SU-DHL-6 (cell line): ENCODE results near the gene C2CD3.

ENCODE experiments used
- H2AFZ ChIP-seq: fragments of 200-600 bp; sonication (generic); 2 replicates; pipeline ENCODE4 v1.6.1; 2014; ENCODE audit warnings: low read depth, mild to moderate bottlenecking, moderate library complexity, mixed read lengths, antibody characterized with exemption, low read length; ENCODE audit not compliant: severe bottlenecking
- H3F3A ChIP-seq: fragments of 200-600 bp; shearing (Covaris generic); 2 replicates; pipeline ENCODE4 v1.6.0; 2016; ENCODE audit warnings: antibody characterized with exemption, mild to moderate bottlenecking; ENCODE audit not compliant: insufficient read depth
- H3K27ac ChIP-seq: fragments of 200-600 bp; sonication (generic); 2 replicates; pipeline ENCODE4 v1.5.1; 2016; ENCODE audit warnings: low read depth, mild to moderate bottlenecking, low read length, moderate library complexity, mixed read lengths
- H3K27me3 ChIP-seq: fragments of 200-600 bp; sonication (generic), shearing (Covaris generic); 2 replicates; pipeline ENCODE4 v1.6.0; 2014; ENCODE audit warnings: mild to moderate bottlenecking, low read length
- H3K36me3 ChIP-seq: fragments of 200-600 bp; sonication (generic); 2 replicates; pipeline ENCODE4 v1.6.1; 2014; ENCODE audit warnings: mild to moderate bottlenecking, low read length, mixed read lengths
- H3K4me2 ChIP-seq: fragments of 300-600, 200-600 bp; shearing (Covaris generic), sonication (generic); 2 replicates; pipeline ENCODE4 v1.6.0; 2014; ENCODE audit warnings: low read length, low read depth, mild to moderate bottlenecking; ENCODE audit not compliant: poor library complexity, severe bottlenecking
- H3K4me3 ChIP-seq: fragments of 200-600 bp; sonication (generic); 2 replicates; pipeline ENCODE4 v1.5.1; 2014; ENCODE audit warnings: antibody characterized with exemption, low read length, mild to moderate bottlenecking, mixed read lengths; ENCODE audit not compliant: insufficient read depth, poor library complexity, severe bottlenecking
- H3K79me2 ChIP-seq: fragments of 200-600 bp; sonication (generic); 2 replicates; pipeline ENCODE4 v1.6.1; 2014; ENCODE audit warnings: mild to moderate bottlenecking, low read length, moderate library complexity; ENCODE audit not compliant: insufficient read depth
- H3K9ac ChIP-seq: fragments of 200-600 bp; sonication (generic); 2 replicates; pipeline ENCODE4 v1.7.0; 2014; ENCODE audit warnings: mild to moderate bottlenecking, low read length
- H3K9me2 ChIP-seq: fragments of 200-600 bp; sonication (generic); replicated peaks from 2 replicates; pipeline ENCODE4 v1.6.1; 2014; ENCODE audit warnings: low read length; ENCODE audit not compliant: insufficient read depth
- H3K9me3 ChIP-seq: fragments of 200-600 bp; sonication (generic); 2 replicates; pipeline ENCODE4 v1.6.1; 2014; ENCODE audit warnings: low read length, mixed read lengths; ENCODE audit not compliant: insufficient read depth
- H4K20me1 ChIP-seq: fragments of 200-600 bp; sonication (generic); 2 replicates; pipeline ENCODE4 v1.6.1; 2014; ENCODE audit warnings: low read depth, mild to moderate bottlenecking, antibody characterized with exemption, low read length, moderate library complexity, mixed read lengths
- EZH2phosphoT487 ChIP-seq: fragments of 200-600 bp; sonication (generic), shearing (Covaris generic); conservative IDR thresholded peaks from 2 replicates; pipeline ENCODE4 v1.6.1; 2018; ENCODE audit warnings: mild to moderate bottlenecking, antibody characterized with exemption, low read length, moderate library complexity, mixed read lengths
- TF ChIP-seq, protein P1 (sequence below): fragments of 200-600 bp; sonication (generic); IDR thresholded peaks from one replicate; pipeline ENCODE4 v1.5.1; 2017; ENCODE audit warnings: antibody characterized with exemption, mild to moderate bottlenecking, low read length, moderate library complexity; ENCODE audit not compliant: insufficient read depth, poor library complexity, severe bottlenecking

The C2CD3 gene

DNA sequence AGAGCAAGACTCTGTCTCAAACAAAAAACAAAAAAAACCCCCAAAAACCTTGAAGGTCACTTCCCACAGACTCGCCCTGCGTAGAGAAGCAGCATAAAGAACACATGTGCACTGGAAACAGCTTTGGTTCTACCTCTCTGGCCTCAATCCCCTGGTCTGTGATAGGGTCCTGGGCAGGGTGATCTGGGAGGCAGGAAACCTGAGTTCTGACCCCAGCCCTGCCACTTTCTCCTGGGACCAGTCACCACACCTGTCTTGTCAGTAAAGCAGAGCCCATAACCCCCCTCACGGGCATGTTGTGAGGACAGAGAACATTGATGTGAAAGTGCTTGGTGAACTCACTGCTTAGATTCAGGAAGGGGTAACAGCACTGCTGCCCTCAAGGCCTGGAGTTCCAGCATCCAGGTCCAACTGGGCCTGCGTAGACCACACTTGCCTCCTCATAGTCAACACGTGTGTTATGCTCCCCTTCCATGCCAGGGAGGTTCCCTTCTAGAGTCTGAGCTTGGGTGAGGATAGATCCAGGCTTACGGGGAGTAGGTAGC, 199.6 kb downstream of the C2CD3 start:
- H3F3A ChIP-seq: peaks cover 7% of the 10 kb centered on the region; the same call in 1 of the 2 replicates
- H3K9me2 ChIP-seq: no peaks in the 10 kb centered on the region
- no peaks in the 10 kb centered on the region for H3K9me3 ChIP-seq
- no peaks in the 10 kb centered on the region for H4K20me1 ChIP-seq
- no peak overlapping the region for H2AFZ ChIP-seq
- no peaks in the 10 kb centered on the region for H3K27me3 ChIP-seq
- H3K9ac ChIP-seq: no peak overlapping the region
- no peak overlapping the region for H3K27ac ChIP-seq
- TF ChIP-seq EZH2phosphoT487: no peak
- TF ChIP-seq, protein P1, sequence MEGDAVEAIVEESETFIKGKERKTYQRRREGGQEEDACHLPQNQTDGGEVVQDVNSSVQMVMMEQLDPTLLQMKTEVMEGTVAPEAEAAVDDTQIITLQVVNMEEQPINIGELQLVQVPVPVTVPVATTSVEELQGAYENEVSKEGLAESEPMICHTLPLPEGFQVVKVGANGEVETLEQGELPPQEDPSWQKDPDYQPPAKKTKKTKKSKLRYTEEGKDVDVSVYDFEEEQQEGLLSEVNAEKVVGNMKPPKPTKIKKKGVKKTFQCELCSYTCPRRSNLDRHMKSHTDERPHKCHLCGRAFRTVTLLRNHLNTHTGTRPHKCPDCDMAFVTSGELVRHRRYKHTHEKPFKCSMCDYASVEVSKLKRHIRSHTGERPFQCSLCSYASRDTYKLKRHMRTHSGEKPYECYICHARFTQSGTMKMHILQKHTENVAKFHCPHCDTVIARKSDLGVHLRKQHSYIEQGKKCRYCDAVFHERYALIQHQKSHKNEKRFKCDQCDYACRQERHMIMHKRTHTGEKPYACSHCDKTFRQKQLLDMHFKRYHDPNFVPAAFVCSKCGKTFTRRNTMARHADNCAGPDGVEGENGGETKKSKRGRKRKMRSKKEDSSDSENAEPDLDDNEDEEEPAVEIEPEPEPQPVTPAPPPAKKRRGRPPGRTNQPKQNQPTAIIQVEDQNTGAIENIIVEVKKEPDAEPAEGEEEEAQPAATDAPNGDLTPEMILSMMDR: no peak
- no peaks in the 10 kb centered on the region for H3K36me3 ChIP-seq
- H3K4me2 ChIP-seq: no peak overlapping the region
- H3K4me3 ChIP-seq: no peak overlapping the region
- no peaks in the 10 kb centered on the region for H3K79me2 ChIP-seq

DNA sequence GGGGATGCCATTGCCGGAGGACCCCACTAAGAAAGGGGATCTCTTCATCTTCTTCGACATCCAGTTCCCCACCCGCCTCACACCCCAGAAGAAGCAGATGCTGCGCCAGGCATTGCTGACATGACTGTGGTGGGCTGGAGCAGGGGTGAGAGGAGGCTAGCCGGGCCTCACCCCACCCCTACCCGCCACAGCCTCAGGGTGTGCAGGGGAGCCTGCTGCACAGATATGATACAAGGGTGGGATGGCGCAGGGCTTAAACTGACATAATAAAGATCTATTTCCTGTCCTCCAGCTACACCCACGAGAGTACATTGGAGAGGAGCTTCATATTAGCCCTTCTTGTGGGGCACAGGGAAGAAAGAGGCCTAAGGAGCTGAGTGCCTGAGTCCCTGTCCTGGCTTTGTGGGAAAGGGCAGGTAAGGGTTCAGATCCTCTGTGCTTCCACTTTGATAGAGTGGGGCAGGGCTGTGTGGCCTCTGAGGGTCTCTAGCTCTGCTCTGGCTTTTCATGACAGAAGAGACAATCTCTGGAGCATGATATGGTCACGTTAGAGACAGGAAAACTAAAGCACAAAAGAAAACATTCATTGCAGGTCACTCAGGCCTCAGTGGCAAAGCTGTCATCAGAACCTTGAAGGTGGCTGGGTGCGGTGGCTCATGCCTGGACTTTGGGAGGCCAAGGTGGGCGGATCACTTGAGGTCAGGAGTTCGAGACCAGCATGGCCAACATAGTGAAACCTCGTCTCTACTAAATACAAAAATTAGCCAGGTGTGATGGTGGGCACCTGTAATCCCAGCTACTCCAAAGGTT, 200.6 kb downstream of the C2CD3 start:
- Histone ChIP-seq H3K27ac (no peak overlapping the region), H3K9me2 (no peaks in the 10 kb centered on the region), H3K9me3 (no peaks in the 10 kb centered on the region), H3K36me3 (no peaks in the 10 kb centered on the region), H3K4me3 (no peak overlapping the region), H3K4me2 (no peak overlapping the region), H3K27me3 (no peaks in the 10 kb centered on the region), H3K79me2 (no peaks in the 10 kb centered on the region), H3K9ac (no peak overlapping the region), H3F3A (peaks cover 7% of the 10 kb centered on the region; the same call in 1 of the 2 replicates), H2AFZ (no peak overlapping the region), H4K20me1 (no peaks in the 10 kb centered on the region)
- TF ChIP-seq, protein P1: no peak
- no peak for TF ChIP-seq EZH2phosphoT487

DNA sequence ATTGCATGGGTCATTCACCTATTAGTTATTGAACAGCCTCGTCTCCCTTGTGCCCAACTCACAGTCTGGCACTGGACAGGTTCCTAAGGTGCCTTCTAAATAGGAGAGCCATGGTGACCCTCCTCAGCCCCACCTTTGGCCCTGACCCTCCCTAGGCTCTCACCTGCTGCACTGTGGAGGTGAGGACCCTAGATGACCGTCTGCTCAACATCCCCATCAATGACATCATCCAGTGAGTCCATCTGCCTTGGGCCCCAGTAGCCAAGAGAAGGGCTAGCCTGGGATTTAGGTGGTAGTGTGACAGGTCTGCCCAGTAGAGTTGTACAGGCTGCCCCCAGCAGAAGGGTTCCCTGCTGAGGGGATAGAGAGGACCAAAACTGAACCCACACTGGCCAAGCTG, 201.7 kb downstream of the C2CD3 start:
- Histone ChIP-seq H3K9ac (no peak overlapping the region), H3F3A (peaks cover 7% of the 10 kb centered on the region; the same call in 1 of the 2 replicates), H3K4me3 (no peak overlapping the region), H3K36me3 (no peaks in the 10 kb centered on the region), H2AFZ (no peak overlapping the region), H3K79me2 (no peaks in the 10 kb centered on the region), H3K9me3 (no peaks in the 10 kb centered on the region), H3K27ac (no peak overlapping the region), H3K27me3 (no peaks in the 10 kb centered on the region), H3K4me2 (no peak overlapping the region), H3K9me2 (no peaks in the 10 kb centered on the region), H4K20me1 (no peaks in the 10 kb centered on the region)
- no peak for TF ChIP-seq EZH2phosphoT487
- TF ChIP-seq, protein P1: no peak
